NCI-H748 treated with DMSO at 0.1 percent for 48 hours (cell line): ENCODE data around the gene DUOX1.
A peak's percentile ranks its signal among the peaks of the same experiment; 100 is the strongest.

Source experiments
- DNase-seq: peaks from one replicate; lab custom pipeline; 2025; lab: John Stamatoyannopoulos, UW

Gene DUOX1

GRCh38 chr15:45187894-45188830 lies 58.4 kb downstream of the DUOX1 start, which contains the start of gene SHF:
TSS of gene SHF (minus strand) at chr15:45187966. CDS start at chr15:45187951, 15 bp downstream.
- peak; percentile 23 for DNase-seq

- DNase-seq, result no peak
Measured at GRCh38 chr15:45197512-45197911, 67.7 kb downstream of the DUOX1 start.

- peak; percentile 83 for DNase-seq
Measured at GRCh38 chr15:45198337-45199135, 68.7 kb downstream of the DUOX1 start.

- peak; percentile 54 for DNase-seq
Measured at GRCh38 chr15:45199136-45199810, 69.5 kb downstream of the DUOX1 start.

GRCh38 chr15:45200001-45200798 lies 70.4 kb downstream of the DUOX1 start:
- DNase-seq, result peak; percentile 87

- peak; percentile 61 for DNase-seq
Measured at GRCh38 chr15:45200799-45201556, 71.2 kb downstream of the DUOX1 start.

- DNase-seq, result no peak
Measured at GRCh38 chr15:45201557-45201859, 71.7 kb downstream of the DUOX1 start.

- no peak for DNase-seq
Measured at GRCh38 chr15:45201869-45202268, 72.1 kb downstream of the DUOX1 start.

- no peak for DNase-seq
Measured at GRCh38 chr15:45203182-45203581, 73.4 kb downstream of the DUOX1 start.

GRCh38 chr15:45205192-45205591 lies 75.4 kb downstream of the DUOX1 start:
- peak; percentile 55 for DNase-seq

GRCh38 chr15:45212493-45212892 lies 82.7 kb downstream of the DUOX1 start:
- DNase-seq, result no peak
